Measurements from ENCODE around the gene RBM6. TPM values are rescaled to one million over a fixed set of nuclear protein-coding genes. Genes with fewer than 3 reads are reported as not detected.
"Not testable (repeated sequence)": the region's sequence is repeated elsewhere in the genome, so short reads cannot be mapped to it uniquely, and the experiment has no call there.

RBM6 gene
- total RNA-seq, 1 donor from 2014 or later: 44.3 TPM

DNA sequence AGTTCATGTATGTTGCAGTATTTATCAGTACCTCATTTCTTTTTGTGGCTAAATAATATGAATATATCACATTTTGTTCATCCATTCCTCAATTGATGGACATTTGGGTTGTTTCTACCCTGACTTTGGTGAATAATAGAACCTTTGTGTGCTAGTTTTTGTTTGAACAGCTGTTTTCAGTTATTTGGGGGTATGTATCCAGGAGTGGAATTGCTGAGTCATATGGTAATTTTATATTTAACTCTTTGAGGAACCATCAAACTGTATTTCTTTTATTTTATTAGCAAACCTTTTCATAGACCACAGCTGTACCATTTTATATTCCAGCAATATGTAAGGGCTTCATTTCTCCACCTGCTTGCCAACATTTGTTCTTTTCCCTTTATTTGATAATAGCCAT, 110.4 kb downstream of the RBM6 start:
- DNase-seq (ENCODE audit: missing footprints): no peak
- intact Hi-C loops (cut with DNase I): no loop called here
- no peak for ATAC-seq

DNA sequence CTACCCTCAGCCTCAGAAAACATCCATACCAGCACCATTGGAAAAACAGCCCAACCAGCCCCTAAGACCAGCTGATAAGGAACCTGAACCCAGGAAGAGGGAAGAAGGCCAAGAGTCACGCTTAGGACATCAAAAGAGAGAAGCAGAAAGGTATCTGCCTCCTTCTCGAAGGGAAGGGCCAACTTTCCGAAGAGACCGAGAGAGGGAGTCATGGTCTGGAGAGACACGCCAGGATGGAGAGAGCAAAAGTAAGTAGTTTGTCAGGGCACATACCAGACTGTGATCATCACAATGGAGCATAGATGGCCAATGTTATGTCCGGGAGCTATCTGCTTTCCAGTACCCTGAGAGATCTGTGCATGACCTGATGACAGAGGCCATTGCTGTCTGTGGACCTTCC, 117.8 kb downstream of the RBM6 start:
- DNase-seq (ENCODE audit: missing footprints) (no peak), ATAC-seq (no peak)
- intact Hi-C loops (cut with DNase I): no loop called here

DNA sequence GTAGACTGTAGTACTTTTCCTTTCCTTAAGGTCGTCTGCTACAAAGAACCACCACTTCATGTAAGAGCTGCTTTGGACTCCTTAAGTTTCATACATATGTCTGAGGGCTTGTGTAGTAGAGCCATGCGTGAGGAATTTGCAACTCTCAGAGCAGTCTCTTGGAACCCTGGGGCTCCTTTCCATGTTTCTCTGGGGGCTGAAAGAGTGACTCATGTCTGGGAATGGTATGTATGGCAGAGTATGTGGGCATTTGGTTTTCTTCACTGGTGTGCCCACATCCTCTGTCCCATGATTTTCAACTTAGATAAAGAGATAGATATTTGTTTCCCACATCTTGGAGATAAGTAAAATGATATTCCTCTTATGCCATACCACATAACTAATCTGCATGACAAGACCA, 128.2 kb downstream of the RBM6 start:
- DNase-seq (ENCODE audit: missing footprints) (no peak), ATAC-seq (no peak)
- intact Hi-C loops (cut with DNase I): no loop called here

DNA sequence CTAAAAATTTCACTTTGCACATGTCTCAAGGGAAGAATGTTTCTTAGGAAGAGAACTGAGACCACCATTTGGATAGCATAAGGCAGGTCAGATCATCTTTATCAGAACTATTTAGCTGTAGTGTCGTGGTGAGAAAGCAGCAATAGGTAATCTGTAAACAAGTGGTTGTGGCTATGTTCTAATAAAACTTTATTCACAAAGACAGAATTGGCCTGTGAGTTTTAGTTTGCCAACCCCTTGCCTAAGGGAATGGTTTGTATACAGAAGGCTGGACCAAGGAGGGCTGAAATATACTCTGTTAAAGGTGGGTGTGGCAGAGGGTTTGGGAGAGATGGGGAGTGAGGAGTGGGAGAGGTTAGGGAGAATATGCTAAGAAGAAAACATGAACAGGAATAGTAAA, 138.1 kb downstream of the RBM6 start:
- ATAC-seq (no peak), DNase-seq (ENCODE audit: missing footprints) (no peak)
- intact Hi-C loops (cut with DNase I): no loop called here

DNA sequence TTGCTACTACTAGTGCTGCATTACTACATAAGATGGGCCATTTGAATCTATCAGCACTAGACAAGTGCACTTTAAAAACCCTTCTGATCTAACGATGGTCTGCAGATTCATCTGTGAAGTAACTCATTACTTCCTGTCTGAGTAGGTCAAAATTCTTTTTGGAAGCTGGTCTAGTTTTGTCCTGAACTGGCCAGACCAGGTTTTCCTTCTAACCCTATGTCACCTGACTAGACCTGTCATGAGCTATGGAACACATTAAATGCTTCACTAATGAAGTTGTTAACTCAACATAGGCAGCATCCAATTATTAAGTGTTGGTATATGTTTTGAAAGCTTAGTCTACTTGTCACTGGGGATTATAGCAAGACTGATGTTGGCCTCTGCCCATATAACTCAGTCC, 138.7 kb downstream of the RBM6 start:
- DNase-seq (ENCODE audit: missing footprints) (no peak), ATAC-seq (no peak)
- intact Hi-C loops (cut with DNase I): no loop called here

DNA sequence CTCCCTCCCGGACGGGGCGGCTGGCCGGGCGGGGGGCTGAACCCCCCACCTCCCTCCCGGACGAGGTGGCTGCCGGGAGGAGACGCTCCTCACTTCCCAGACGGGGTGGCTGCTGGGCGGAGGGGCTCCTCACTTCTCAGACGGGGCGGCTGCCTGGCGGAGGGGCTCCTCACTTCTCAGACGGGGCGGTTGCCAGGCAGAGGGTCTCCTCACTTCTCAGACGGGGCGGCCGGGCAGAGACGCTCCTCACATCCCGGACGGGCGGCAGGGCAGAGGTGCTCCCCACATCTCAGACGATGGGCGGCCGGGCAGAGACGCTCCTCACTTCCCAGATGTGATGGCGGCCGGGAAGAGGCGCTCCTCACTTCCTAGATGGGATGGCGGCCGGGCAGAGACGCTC, 145.0 kb downstream of the RBM6 start:
- DNase-seq (ENCODE audit: missing footprints); ATAC-seq: not testable (repeated sequence)
- intact Hi-C loops (cut with DNase I): loop anchor here (5.0 kb wide), 1 partner anchor 283 kb away; the partner anchor contains the start of gene INKA1

DNA sequence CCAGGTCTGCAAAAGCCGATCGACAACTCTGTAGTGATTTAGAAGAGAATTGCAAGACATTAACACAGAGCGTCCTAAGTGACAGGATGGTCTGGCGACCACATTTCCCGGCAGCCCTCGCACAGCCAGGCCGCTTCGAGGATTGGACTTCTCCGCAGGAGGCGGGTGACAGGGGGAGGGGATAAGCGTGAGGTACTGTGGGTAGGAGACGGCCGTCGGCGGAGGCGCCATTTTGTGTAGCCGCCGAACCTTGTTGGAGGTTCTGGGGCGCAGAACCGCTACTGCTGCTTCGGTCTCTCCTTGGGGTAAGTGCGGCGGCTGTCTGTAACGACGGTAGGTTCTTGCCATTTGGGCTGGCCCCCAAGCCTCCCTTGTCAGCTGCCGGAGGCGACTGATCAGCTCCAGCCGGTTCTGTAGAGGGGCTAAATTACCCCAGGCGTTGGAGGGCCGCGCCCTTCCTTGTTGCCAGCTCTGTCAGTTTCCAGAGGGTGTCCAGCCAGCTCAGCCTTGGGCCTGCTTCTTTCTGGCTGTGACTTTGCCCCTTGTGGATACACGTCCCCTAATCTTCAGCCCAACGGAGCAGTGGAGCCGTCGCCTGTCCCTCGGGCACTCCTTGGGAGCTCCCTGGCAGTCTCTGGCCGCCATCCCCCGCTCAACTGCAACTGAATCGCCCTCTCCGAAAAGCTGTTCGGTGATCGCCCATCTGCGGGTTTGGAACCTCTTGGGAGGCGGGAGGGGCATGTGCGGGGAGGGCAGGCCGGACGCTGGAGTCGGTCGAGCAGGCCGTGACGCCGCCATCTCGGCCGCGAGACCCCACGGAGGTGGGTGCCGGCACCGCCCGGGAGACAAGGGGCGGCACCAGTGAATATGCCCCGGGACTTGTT, 149.0 kb downstream of the RBM6 start, which contains the start of gene RBM5:
RBM5 (plus strand) TSS at position 195 of the 884 bp plus-strand sequence. CDS start 1,516 bp downstream, outside the sequence.
- ATAC-seq (peak; percentile 100), DNase-seq (ENCODE audit: missing footprints) (peak; percentile 97)
- intact Hi-C loops (cut with DNase I): loop anchor here (5.0 kb wide), 1 partner anchor 287 kb away; the partner anchor contains the start of gene INKA1

DNA sequence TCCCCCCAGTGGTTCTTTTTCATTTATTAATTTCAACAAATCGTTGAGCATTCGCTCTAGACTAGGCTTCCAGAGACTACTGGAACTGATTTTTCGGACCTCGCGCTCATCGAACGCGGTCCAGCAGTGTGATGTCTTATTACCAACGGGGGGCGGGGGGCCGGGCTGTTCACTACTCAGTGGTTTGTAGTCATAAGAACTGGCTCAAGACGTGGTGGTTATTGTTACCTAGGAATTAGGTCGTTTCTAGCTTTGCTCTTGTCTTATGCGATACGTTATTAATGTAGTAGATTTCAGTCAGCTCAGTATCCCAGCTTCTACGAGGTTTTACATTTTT, 149.6 kb downstream of the RBM6 start:
- peak; percentile 7 for ATAC-seq
- DNase-seq (ENCODE audit: missing footprints): no peak
- intact Hi-C loops (cut with DNase I): loop anchor here (5.0 kb wide), 1 partner anchor 287 kb away; the partner anchor contains the start of gene INKA1

DNA sequence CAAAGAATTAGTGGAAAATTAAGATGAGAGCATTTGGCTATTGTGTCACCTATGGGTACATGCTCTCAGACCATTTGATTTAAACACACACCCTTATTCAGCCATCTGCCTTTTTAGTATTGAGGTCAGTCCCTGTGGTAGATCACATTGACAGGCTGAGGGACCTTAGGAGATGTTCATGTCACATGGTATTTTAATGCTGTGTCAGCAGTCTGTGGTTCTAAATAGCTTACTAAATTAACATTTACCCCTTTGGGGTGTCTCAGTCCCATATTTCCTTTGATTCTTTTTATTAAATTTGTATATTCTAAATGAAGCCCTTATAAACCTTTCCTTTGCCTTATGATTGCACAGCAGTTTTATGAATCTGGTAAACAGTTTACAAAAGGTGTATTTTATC, 151.0 kb downstream of the RBM6 start:
- DNase-seq (ENCODE audit: missing footprints) (no peak), ATAC-seq (no peak)
- intact Hi-C loops (cut with DNase I): no loop called here

DNA sequence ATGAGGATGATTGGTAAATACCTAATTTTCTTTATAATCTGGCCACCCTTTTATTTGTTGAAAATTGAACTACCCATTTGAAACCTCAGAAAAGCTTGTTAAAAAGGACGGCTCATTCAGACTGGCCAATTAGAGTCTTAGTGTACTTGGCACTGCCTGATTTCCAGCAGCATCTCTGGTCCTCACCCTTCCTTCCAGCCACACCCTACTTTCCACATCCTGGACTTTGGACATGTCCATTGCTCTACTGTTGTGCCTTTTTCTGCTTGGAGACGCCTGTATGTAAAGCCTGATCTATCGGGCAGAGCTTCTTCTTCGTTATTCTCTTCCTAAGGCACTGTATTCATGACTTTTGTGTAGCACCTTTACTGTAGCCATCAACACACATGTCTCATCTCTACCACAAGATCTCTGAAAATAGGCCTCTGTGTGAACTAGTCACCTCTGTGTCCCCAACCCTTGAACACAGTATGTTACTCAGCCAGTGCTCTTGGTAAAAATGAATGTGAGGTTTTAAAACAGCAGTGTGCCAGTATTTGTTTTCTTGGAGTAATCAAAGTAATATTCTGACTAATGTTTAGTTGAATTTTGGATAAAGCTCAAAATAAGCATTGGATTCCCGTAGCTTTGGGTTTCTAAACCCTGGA, 155.5 kb downstream of the RBM6 start:
- DNase-seq (ENCODE audit: missing footprints) (no peak), ATAC-seq (no peak)
- intact Hi-C loops (cut with DNase I): no loop called here

DNA sequence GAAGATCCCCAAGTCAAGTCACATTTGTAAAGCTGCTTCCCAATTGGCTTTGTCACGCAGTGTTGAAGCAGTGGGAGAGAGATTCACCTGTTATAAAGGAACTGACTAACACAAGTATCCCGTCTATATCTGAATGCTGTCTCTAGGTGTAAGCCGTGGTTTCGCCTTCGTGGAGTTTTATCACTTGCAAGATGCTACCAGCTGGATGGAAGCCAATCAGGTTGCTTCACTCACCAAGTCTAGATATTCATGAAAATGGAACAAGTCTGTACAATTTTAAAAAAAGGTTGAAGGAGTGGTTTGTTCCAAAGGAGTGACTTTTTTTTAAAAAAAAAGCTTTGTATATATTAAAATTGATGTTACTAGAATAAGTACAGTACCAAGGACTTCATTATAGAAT, 160.4 kb downstream of the RBM6 start:
- no peak for ATAC-seq
- intact Hi-C loops (cut with DNase I): no loop called here
- DNase-seq (ENCODE audit: missing footprints): no peak

DNA sequence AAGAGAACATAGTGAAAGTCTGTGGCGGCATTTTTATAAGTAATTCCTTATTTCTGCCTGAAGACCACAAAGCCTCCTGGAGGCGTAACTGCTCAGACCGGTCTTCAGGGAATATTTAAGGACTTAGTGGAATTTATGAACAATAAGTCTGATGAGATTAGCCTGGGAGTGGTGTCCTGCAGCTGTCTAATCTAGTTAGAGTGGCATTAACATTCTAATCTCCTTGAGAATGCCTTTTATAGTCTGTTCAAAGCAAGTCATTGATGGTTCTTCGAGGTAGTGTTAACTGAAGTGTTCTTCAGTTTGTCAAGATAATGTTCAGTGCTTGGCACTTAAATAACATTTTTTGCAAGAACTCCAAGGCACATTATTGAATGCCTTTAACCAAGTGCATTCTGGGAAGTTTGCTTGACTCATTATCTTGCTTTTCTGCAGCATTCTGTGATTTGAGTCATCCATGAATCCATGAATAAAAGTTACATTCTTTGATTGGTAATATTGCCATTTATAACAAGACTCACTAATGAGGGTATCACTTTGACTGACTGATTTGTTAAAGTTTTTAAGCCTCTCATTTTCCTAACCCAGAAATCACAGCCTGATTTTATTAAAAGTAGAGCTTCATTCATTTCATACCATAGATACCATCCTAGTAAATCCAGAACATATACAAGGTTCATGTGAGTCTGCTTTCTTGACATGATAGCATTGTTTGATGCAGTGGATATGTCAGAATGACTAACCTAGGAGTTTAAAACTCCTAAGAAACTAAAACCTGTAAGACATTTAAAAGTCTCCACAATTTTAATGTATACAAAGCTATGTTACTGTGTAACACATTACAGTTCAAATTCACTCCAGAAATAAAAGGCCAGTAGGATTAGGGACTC, 161.3 kb downstream of the RBM6 start:
- no peak for DNase-seq (ENCODE audit: missing footprints)
- intact Hi-C loops (cut with DNase I): no loop called here
- peak; percentile 30 for ATAC-seq

DNA sequence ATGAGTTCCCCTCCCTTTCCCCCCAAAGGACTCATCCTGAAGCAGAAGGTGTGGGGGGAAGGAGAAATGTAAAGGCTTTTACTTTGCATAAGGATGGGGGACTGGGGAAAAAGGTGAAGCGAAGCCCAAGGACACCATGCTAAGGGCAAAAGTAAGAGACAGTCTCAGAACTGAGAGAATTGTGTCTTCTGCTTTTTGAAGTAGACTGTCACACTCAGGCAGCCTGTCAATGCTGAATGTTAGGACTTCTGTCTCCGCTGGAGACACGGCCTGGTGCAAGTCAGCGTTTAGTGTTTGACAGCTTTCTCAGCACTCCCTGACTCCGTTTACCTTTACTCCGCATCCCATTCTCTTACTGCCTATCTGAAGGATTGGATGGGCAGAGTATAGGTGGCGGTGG, 162.6 kb downstream of the RBM6 start:
- DNase-seq (ENCODE audit: missing footprints) (no peak), ATAC-seq (no peak)
- intact Hi-C loops (cut with DNase I): no loop called here

DNA sequence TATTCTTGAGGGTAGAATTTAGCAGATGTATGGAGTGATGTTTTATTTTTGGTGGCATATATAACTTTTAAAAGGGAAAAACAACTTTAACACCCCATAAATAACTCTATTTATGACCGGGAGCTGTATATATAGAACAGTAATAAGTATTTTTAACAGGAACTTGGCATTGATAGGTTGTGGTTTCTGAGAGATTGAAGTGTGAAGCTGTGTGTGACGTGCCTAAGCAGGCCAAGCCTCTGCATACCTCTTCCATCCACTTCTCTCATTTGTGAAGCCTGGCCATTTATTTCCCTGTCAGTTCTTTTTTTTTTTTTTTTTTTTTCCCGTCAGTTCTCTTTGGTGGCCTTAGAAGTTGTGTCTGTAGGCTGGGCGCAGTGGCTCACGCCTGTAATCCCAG, 171.8 kb downstream of the RBM6 start:
- no peak for DNase-seq (ENCODE audit: missing footprints)
- ATAC-seq: peak; percentile 52
- intact Hi-C loops (cut with DNase I): no loop called here

DNA sequence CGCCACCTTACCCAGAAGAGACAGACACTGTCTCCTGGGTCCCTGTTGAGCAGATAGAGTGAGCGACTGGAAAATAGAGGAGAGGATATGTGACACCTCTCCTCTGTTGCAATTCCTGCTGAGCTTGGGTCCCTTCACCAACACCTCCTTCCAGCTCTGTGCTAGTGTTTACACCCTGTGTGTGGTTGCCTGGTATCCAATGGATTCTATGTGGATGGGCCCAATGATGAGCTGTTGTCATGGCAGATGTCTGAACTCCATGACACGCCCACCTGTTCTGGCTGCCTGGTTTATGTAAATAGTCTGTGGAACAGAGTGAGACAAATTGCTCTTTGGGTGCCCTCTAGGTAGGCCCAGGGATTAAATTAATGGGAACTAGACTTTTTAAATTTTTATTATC, 172.5 kb downstream of the RBM6 start:
- DNase-seq (ENCODE audit: missing footprints): no peak
- intact Hi-C loops (cut with DNase I): no loop called here
- ATAC-seq: peak; percentile 59

DNA sequence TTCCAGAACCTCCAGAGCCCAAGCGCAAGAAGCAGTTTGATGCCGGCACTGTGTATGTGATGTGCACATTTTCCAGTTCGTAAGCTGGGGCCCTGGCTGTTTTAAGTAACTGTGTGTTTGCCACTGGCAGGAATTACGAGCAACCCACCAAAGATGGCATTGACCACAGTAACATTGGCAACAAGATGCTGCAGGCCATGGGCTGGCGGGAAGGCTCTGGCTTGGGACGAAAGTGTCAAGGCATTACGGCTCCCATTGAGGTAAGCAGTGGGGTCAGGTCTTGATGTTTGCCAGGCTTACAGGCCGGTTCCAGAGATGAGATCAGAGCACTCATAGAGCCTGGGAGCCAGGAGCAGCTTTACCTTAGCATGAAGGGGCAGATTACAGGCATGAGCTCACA, 177.2 kb downstream of the RBM6 start:
- intact Hi-C loops (cut with DNase I): no loop called here
- no peak for ATAC-seq
- no peak for DNase-seq (ENCODE audit: missing footprints)

DNA sequence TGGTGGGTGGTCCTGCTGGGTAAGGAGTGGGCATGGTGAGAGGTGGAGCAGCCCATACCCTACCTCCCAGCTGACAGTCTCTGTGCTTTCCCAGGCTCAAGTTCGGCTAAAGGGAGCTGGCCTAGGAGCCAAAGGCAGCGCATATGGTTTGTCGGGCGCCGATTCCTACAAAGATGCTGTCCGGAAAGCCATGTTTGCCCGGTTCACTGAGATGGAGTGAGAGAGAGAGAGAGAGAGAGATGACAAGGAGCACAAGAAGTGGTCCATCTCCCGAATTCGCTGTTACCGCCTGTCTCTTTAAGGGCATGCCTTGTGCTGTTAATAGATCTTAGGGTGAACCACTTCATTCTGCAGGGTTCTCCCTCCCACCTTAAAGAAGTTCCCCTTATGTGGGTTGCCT, 178.3 kb downstream of the RBM6 start:
- no peak for ATAC-seq
- intact Hi-C loops (cut with DNase I): no loop called here
- no peak for DNase-seq (ENCODE audit: missing footprints)

DNA sequence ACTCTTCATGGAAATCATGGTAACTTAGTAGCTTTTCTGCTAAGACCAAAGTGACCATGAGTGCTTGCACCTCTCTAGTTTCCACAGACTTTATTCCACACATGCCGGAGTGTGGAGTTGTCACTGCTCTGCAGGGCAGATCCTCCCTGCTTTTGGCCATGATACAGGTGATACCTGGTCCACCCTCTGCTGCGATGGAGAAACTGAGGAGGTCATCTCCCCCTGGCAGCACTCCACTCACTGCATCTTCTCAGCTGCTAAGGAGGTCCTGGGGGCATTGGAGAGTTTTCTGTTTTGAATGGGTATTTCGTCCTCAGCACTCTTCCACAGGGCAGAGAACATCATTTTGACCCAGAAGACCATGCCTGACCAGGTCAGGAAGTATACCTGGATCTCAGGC, 179.8 kb downstream of the RBM6 start:
- ATAC-seq: no peak
- DNase-seq (ENCODE audit: missing footprints): no peak
- intact Hi-C loops (cut with DNase I): loop anchor here (2.0 to 5.0 kb wide), 2 partner anchors 105 to 153 kb away; no protein-coding TSS in a partner anchor
